HG03097 (cell line): Measurements from ENCODE around the gene SIRT2.
"Not testable (repeated sequence)": the region's sequence is repeated elsewhere in the genome, so short reads cannot be mapped to it uniquely, and the experiment has no call there.

Experiments used
- ATAC-seq: cut with Tn5 transposase; IDR thresholded peaks from one replicate; pipeline ENCODE4 v1.9.1; 2021; ENCODE audit not compliant: unreplicated experiment, low FRiP score

Gene SIRT2

DNA sequence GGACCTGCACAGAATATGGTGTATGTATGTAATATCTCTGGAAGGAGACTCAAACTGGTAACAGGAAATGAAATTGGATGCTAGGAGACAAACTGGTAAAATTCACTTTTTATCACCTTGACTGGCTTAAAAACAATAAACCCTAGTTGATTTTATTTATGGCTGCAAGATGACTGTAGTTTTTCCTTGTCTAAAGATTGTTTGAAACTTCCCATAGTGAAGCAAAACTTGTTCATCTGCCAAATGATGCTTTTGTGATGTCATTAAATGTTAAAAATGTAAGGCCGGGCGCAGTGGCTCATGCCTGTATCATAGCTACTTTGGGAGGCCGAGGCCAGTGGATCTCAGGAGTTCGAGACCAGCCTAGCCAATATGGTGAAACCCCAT lies 65.3 kb downstream of the SIRT2 start:
- no peak for ATAC-seq

DNA sequence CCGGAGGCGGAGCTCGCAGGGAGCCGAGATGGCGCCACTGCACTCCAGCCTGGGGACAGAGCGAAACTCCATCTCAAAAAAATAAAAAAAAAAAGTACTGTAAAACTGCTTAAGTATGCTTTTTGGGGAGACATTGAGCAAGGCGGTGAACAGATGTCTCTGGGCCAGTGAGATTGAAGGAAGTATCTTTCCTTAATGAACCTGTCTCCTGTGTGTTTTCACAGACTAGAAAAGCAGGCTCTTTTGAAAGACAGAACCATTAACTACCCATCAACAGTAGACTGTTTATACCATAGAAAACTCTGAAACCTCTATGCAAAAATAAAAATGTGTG lies 66.4 kb downstream of the SIRT2 start:
- ATAC-seq, result no peak

GRCh38 chr19:38831142-38831605 lies 68.2 kb downstream of the SIRT2 start:
- ATAC-seq, result peak; percentile 38

DNA sequence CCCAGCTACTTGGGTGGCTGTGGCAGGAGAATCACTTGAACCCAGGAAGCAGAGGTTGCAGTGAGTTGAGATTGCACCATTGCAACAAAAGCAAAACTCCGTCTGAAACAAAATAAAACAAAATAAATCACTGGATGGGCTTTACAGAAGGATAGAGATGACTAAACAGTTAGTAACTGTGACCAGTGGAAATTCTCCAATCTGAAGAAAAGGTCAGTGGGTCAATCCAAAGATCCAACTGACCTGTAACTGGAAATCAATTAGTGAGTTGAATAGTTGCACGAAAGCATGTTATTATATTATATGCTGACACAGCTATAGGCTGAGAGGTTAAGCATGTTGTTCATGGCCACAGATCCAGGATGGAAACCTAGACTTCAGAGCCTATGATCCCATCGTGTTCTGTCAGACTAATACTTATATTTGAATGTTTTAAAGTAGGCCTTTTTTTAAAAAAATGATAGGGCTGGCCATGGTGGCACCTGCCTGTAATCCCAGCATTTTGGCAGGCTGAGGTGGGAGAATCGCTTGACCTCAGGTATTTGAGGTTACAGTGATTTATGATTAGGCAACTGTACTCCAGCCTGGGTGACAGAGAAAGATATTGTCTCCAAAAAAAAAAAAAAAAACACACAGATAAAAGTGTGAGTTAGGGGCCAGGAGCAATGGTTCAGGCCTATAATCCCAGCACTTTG lies 69.2 kb downstream of the SIRT2 start:
- ATAC-seq, result no peak

DNA sequence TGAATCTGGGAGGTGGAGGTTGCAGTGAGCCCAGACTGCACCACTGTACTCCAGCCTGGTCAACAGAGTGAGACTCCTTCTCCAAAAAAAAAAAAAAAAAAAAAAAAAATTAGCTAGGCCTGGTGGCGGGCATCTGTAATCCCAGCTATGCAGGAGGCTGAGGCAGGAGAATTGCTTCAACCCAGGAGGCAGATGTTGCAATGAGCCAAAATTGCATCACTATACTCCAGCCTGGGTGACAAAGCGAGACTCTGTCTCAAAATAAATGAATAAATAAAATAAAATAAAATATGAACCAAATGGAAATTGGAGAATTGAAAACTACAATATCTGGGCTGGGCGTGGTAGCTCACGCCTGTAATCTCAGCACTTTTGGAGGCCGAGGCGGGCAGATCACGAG lies 70.2 kb downstream of the SIRT2 start:
- not testable (repeated sequence) for ATAC-seq
